Measurements from ENCODE around the gene ITGB5.

DNA sequence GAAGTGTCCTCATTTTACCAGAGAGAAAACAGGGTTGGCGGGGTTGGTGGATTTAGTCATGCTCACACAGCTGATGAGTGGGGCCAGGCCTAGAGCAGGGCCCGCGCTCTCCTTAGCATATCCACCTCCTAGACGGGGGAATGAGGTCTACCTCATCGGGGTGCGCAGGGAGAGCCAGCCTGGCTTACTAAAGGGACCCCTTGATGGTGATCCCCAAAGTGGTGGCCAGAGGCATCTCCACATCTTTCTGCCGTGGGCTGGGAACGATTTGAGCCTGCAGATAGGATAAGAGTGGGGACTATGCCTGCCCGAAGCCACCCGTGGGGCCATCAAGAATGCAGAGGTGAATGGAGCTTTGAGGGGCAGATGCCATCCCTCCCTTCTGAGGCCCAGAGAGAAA, 87.5 kb downstream of the ITGB5 start:
- TF ChIP-seq, protein P1, sequence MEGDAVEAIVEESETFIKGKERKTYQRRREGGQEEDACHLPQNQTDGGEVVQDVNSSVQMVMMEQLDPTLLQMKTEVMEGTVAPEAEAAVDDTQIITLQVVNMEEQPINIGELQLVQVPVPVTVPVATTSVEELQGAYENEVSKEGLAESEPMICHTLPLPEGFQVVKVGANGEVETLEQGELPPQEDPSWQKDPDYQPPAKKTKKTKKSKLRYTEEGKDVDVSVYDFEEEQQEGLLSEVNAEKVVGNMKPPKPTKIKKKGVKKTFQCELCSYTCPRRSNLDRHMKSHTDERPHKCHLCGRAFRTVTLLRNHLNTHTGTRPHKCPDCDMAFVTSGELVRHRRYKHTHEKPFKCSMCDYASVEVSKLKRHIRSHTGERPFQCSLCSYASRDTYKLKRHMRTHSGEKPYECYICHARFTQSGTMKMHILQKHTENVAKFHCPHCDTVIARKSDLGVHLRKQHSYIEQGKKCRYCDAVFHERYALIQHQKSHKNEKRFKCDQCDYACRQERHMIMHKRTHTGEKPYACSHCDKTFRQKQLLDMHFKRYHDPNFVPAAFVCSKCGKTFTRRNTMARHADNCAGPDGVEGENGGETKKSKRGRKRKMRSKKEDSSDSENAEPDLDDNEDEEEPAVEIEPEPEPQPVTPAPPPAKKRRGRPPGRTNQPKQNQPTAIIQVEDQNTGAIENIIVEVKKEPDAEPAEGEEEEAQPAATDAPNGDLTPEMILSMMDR (IDR thresholded peaks at IDR 0.05; ENCODE audit: low read depth, low read length) = no peak
- TF ChIP-seq EZH2phosphoT487 (IDR thresholded peaks at IDR 0.05; ENCODE audit: low read depth) = no peak
